Transverse colon (tissue), 3 donors: ENCODE results near the gene FKBP15.

Experiments
- POLR2A ChIP-seq: fragments of 450-650 bp; IDR thresholded peaks from one replicate; pipeline ENCODE4 v1.6.1; 2016; ENCODE audit warnings: antibody characterized with exemption, mild to moderate bottlenecking, moderate library complexity
- TF ChIP-seq, protein P1 (sequence below), 5 experiments: fragments of 200-600 bp in 3 of 5; fragments of 450-650 bp in 2 of 5; sonication (generic) in 3 of 5; IDR thresholded peaks; 1 replicate in 2 of 5; 2 replicates in 3 of 5; pipeline ENCODE4 v1.5.1; 2016 to 2017; ENCODE audit warnings: antibody characterized with exemption in 5 of 5, inconsistent platforms in 3 of 5, mild to moderate bottlenecking in 2 of 5, moderate library complexity in 1 of 5

DNA sequence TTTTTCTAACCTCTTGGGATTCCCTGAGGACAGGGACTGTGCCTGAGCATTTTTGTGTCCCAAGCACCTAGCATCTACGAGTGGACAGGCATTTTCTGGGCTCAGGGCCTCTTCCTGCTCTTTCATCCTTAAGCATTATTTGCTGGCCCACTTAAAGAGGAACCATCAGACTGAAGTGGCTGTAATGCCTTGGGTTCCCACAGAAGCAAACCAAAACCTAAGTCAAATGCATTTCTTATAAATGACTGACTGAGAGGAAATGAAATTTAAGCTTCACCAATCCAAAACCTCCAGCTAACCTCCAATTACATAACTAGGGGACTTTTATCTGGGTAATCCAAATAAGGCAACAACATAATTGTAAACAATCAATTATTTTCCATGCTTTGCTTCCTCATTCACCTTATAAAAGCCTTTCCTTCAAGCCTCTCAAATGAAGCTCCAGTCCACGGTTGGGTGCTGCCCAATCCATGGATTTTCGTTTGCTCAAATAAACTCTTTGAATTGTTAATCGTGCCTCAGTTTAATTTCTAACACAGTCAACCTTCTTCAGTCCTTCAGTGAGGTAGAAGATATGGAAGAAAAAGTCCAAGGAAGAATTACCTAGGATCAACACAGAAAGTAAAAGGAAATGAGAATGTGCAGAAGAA is 95.6 kb downstream of the FKBP15 start:
- TF ChIP-seq, protein P1, sequence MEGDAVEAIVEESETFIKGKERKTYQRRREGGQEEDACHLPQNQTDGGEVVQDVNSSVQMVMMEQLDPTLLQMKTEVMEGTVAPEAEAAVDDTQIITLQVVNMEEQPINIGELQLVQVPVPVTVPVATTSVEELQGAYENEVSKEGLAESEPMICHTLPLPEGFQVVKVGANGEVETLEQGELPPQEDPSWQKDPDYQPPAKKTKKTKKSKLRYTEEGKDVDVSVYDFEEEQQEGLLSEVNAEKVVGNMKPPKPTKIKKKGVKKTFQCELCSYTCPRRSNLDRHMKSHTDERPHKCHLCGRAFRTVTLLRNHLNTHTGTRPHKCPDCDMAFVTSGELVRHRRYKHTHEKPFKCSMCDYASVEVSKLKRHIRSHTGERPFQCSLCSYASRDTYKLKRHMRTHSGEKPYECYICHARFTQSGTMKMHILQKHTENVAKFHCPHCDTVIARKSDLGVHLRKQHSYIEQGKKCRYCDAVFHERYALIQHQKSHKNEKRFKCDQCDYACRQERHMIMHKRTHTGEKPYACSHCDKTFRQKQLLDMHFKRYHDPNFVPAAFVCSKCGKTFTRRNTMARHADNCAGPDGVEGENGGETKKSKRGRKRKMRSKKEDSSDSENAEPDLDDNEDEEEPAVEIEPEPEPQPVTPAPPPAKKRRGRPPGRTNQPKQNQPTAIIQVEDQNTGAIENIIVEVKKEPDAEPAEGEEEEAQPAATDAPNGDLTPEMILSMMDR (IDR thresholded peaks at IDR 0.05): no peak
- TF ChIP-seq POLR2A: no peak
